ENCODE results near the gene CD8B.
A peak's percentile ranks its signal among the peaks of the same experiment; 100 is the strongest.

Gene CD8B

GRCh38 chr2:86825036-86825692 lies 36.5 kb downstream of the CD8B start:
- H2BK120ac ChIP-seq (ENCODE audit: low read depth, low read length) = no peak overlapping the region
- H2BK5ac ChIP-seq (ENCODE audit: low read length) = no peak overlapping the region
- no peak overlapping the region for H2BK12ac ChIP-seq (ENCODE audit: low read length)
- no peak for DNase-seq (ENCODE audit: low spot score)
- H3K14ac ChIP-seq (ENCODE audit: low read length) = no peak overlapping the region
- H4K91ac ChIP-seq (ENCODE audit: low read depth, low read length, poor library complexity) = no peak overlapping the region
- H2AFZ ChIP-seq (ENCODE audit: low read length) = no peak overlapping the region
- H3K4me1 ChIP-seq (ENCODE audit: control insufficient read depth in 2 of 2, insufficient read depth in 1 of 2, low read depth in 1 of 2, low read length in 2 of 2) = peaks cover 3 to 7% of the 10 kb centered on the region in 2 donors
- no peak overlapping the region for H3K4me3 ChIP-seq (ENCODE audit: low read length in 2 of 2)
- no peak overlapping the region for H2BK15ac ChIP-seq (ENCODE audit: low read length)
- H3K36me3 ChIP-seq (replicated peaks in 1 of 2; ENCODE audit: control insufficient read depth in 2 of 2, insufficient read depth in 2 of 2, low read length in 2 of 2) = no peaks in the 10 kb centered on the region
- no peak overlapping the region for H4K8ac ChIP-seq (ENCODE audit: low read depth, low read length)
- no peak overlapping the region for H3K27ac ChIP-seq (replicated peaks; ENCODE audit: low read length)
- no peak overlapping the region for H3K23ac ChIP-seq (ENCODE audit: low read depth, low read length, poor library complexity)
- H3K9ac ChIP-seq (ENCODE audit: low read depth, low read length, poor library complexity) = no peak overlapping the region
- no peaks in the 10 kb centered on the region for H3K9me3 ChIP-seq (replicated peaks in 1 of 2; ENCODE audit: control insufficient read depth in 2 of 2, insufficient read depth in 1 of 2, low read depth in 1 of 2, low read length in 2 of 2)
- H2AK5ac ChIP-seq (ENCODE audit: low read depth, low read length) = no peak overlapping the region
- WGBS, 2 donors (ENCODE audit: extremely low coverage in 2 of 2, insufficient read length in 2 of 2, insufficient replicate concordance in 1 of 2) = no CpG with 5 or more reads among the region's 11 CpGs
- no peak overlapping the region for H3K4ac ChIP-seq (ENCODE audit: low read length)
- H3K4me2 ChIP-seq (ENCODE audit: insufficient read depth, low read length, poor library complexity, severe bottlenecking) = no peak overlapping the region
- H3K27me3 ChIP-seq (ENCODE audit: control insufficient read depth in 3 of 3, insufficient read depth in 3 of 3, low read depth in 1 of 3, low read length in 3 of 3) = peaks cover 0 to 4% (median 0%) of the 10 kb centered on the region in 3 experiments
- H3K18ac ChIP-seq (ENCODE audit: low read length) = no peak overlapping the region
- H3K79me1 ChIP-seq (ENCODE audit: low read depth, low read length) = no peaks in the 10 kb centered on the region

- no peak overlapping the region for H4K8ac ChIP-seq (ENCODE audit: low read depth, low read length)
- no peak overlapping the region for H2BK5ac ChIP-seq (ENCODE audit: low read length)
- peaks cover 0 to 4% (median 0%) of the 10 kb centered on the region in 3 experiments for H3K27me3 ChIP-seq (ENCODE audit: control insufficient read depth in 3 of 3, insufficient read depth in 3 of 3, low read depth in 1 of 3, low read length in 3 of 3)
- H3K79me1 ChIP-seq (ENCODE audit: low read depth, low read length) = no peaks in the 10 kb centered on the region
- H2BK12ac ChIP-seq (ENCODE audit: low read length) = no peak overlapping the region
- no peak overlapping the region for H2AK5ac ChIP-seq (ENCODE audit: low read depth, low read length)
- no peak overlapping the region for H3K14ac ChIP-seq (ENCODE audit: low read length)
- no peaks in the 10 kb centered on the region for H3K9me3 ChIP-seq (replicated peaks in 1 of 2; ENCODE audit: control insufficient read depth in 2 of 2, insufficient read depth in 1 of 2, low read depth in 1 of 2, low read length in 2 of 2)
- H3K4me1 ChIP-seq (ENCODE audit: control insufficient read depth in 2 of 2, insufficient read depth in 1 of 2, low read depth in 1 of 2, low read length in 2 of 2) = peaks cover 3 to 7% of the 10 kb centered on the region in 2 donors
- no peak overlapping the region for H3K27ac ChIP-seq (replicated peaks; ENCODE audit: low read length)
- no peak overlapping the region for H3K23ac ChIP-seq (ENCODE audit: low read depth, low read length, poor library complexity)
- H2AFZ ChIP-seq (ENCODE audit: low read length) = no peak overlapping the region
- no peak overlapping the region for H2BK120ac ChIP-seq (ENCODE audit: low read depth, low read length)
- no peak overlapping the region for H3K18ac ChIP-seq (ENCODE audit: low read length)
- no peak for DNase-seq (ENCODE audit: low spot score)
- no peaks in the 10 kb centered on the region for H3K36me3 ChIP-seq (replicated peaks in 1 of 2; ENCODE audit: control insufficient read depth in 2 of 2, insufficient read depth in 2 of 2, low read length in 2 of 2)
- H4K91ac ChIP-seq (ENCODE audit: low read depth, low read length, poor library complexity) = no peak overlapping the region
- no peak overlapping the region for H2BK15ac ChIP-seq (ENCODE audit: low read length)
- no peak overlapping the region for H3K4me2 ChIP-seq (ENCODE audit: insufficient read depth, low read length, poor library complexity, severe bottlenecking)
- WGBS, 2 donors (ENCODE audit: extremely low coverage in 2 of 2, insufficient read length in 2 of 2, insufficient replicate concordance in 1 of 2) = no CpG with 5 or more reads among the region's 3 CpGs
- H3K4me3 ChIP-seq (ENCODE audit: low read length in 2 of 2) = no peak overlapping the region
- no peak overlapping the region for H3K9ac ChIP-seq (ENCODE audit: low read depth, low read length, poor library complexity)
- no peak overlapping the region for H3K4ac ChIP-seq (ENCODE audit: low read length)
Observed at GRCh38 chr2:86822668-86823345, 38.9 kb downstream of the CD8B start.

GRCh38 chr2:86821842-86822241 lies 39.8 kb downstream of the CD8B start:
- Histone ChIP-seq H3K79me1 (ENCODE audit: low read depth, low read length) (no peaks in the 10 kb centered on the region), H2BK12ac (ENCODE audit: low read length) (no peak overlapping the region), H3K9me3 (replicated peaks in 1 of 2; ENCODE audit: control insufficient read depth in 2 of 2, insufficient read depth in 1 of 2, low read depth in 1 of 2, low read length in 2 of 2) (no peaks in the 10 kb centered on the region), H3K4me3 (ENCODE audit: low read length in 2 of 2) (no peak overlapping the region), H2BK120ac (ENCODE audit: low read depth, low read length) (no peak overlapping the region), H3K18ac (ENCODE audit: low read length) (no peak overlapping the region), H3K23ac (ENCODE audit: low read depth, low read length, poor library complexity) (no peak overlapping the region), H3K9ac (ENCODE audit: low read depth, low read length, poor library complexity) (no peak overlapping the region), H3K4me1 (ENCODE audit: control insufficient read depth in 2 of 2, insufficient read depth in 1 of 2, low read depth in 1 of 2, low read length in 2 of 2) (peaks cover 3 to 7% of the 10 kb centered on the region in 2 donors), H3K4me2 (ENCODE audit: insufficient read depth, low read length, poor library complexity, severe bottlenecking) (no peak overlapping the region), H3K27ac (replicated peaks; ENCODE audit: low read length) (no peak overlapping the region), H4K8ac (ENCODE audit: low read depth, low read length) (no peak overlapping the region), H3K14ac (ENCODE audit: low read length) (no peak overlapping the region), H2BK15ac (ENCODE audit: low read length) (no peak overlapping the region), H2BK5ac (ENCODE audit: low read length) (no peak overlapping the region), H3K36me3 (replicated peaks in 1 of 2; ENCODE audit: control insufficient read depth in 2 of 2, insufficient read depth in 2 of 2, low read length in 2 of 2) (no peaks in the 10 kb centered on the region), H4K91ac (ENCODE audit: low read depth, low read length, poor library complexity) (no peak overlapping the region), H2AFZ (ENCODE audit: low read length) (peak overlapping the region; percentile 56), H3K4ac (ENCODE audit: low read length) (no peak overlapping the region), H3K27me3 (ENCODE audit: control insufficient read depth in 3 of 3, insufficient read depth in 3 of 3, low read depth in 1 of 3, low read length in 3 of 3) (peaks cover 0 to 4% (median 0%) of the 10 kb centered on the region in 3 experiments), H2AK5ac (ENCODE audit: low read depth, low read length) (peak overlapping the region; percentile 42)
- DNase-seq (ENCODE audit: low spot score) = no peak
- WGBS, 2 donors (ENCODE audit: extremely low coverage in 2 of 2, insufficient read length in 2 of 2, insufficient replicate concordance in 1 of 2) = no CpG with 5 or more reads among the region's 6 CpGs

- Histone ChIP-seq H2BK12ac (ENCODE audit: low read length) (no peak overlapping the region), H3K27me3 (ENCODE audit: control insufficient read depth in 3 of 3, insufficient read depth in 3 of 3, low read depth in 1 of 3, low read length in 3 of 3) (peaks cover 0 to 8% (median 0%) of the 10 kb centered on the region in 3 experiments)
- no CpG with 5 or more reads among the region's 13 CpGs for WGBS, 2 donors (ENCODE audit: extremely low coverage in 2 of 2, insufficient read length in 2 of 2, insufficient replicate concordance in 1 of 2)
Observed at GRCh38 chr2:86821306-86821705, 40.4 kb downstream of the CD8B start.

More at GRCh38 chr2:86821306-86821705, 40.4 kb downstream of the CD8B start:
- H4K91ac ChIP-seq (ENCODE audit: low read depth, low read length, poor library complexity) = no peak overlapping the region
- peak overlapping the region; percentile 56 for H2AFZ ChIP-seq (ENCODE audit: low read length)
- H3K9ac ChIP-seq (ENCODE audit: low read depth, low read length, poor library complexity) = no peak overlapping the region
- peak overlapping the region; percentile 42 for H2AK5ac ChIP-seq (ENCODE audit: low read depth, low read length)
- no peak overlapping the region for H2BK120ac ChIP-seq (ENCODE audit: low read depth, low read length)
- H3K14ac ChIP-seq (ENCODE audit: low read length) = no peak overlapping the region
- no peak overlapping the region for H3K27ac ChIP-seq (replicated peaks; ENCODE audit: low read length)
- no peak overlapping the region for H2BK15ac ChIP-seq (ENCODE audit: low read length)
- no peaks in the 10 kb centered on the region for H3K36me3 ChIP-seq (replicated peaks in 1 of 2; ENCODE audit: control insufficient read depth in 2 of 2, insufficient read depth in 2 of 2, low read length in 2 of 2)
- no peak overlapping the region for H3K4ac ChIP-seq (ENCODE audit: low read length)
- H3K9me3 ChIP-seq (replicated peaks in 1 of 2; ENCODE audit: control insufficient read depth in 2 of 2, insufficient read depth in 1 of 2, low read depth in 1 of 2, low read length in 2 of 2) = no peaks in the 10 kb centered on the region
- no peaks in the 10 kb centered on the region for H3K79me1 ChIP-seq (ENCODE audit: low read depth, low read length)
- H2BK5ac ChIP-seq (ENCODE audit: low read length) = no peak overlapping the region
- H3K18ac ChIP-seq (ENCODE audit: low read length) = no peak overlapping the region
- no peak overlapping the region for H4K8ac ChIP-seq (ENCODE audit: low read depth, low read length)
- no peak for DNase-seq (ENCODE audit: low spot score)
- peaks cover 3 to 7% of the 10 kb centered on the region in 2 donors for H3K4me1 ChIP-seq (ENCODE audit: control insufficient read depth in 2 of 2, insufficient read depth in 1 of 2, low read depth in 1 of 2, low read length in 2 of 2)
- H3K4me3 ChIP-seq (ENCODE audit: low read length in 2 of 2) = no peak overlapping the region
- no peak overlapping the region for H3K4me2 ChIP-seq (ENCODE audit: insufficient read depth, low read length, poor library complexity, severe bottlenecking)
- H3K23ac ChIP-seq (ENCODE audit: low read depth, low read length, poor library complexity) = no peak overlapping the region

All from neuronal stem cell (in vitro differentiated cells).